ENCODE measurements around the gene ATRN.

Gene ATRN

GRCh38 chr20:3672547-3673171 lies 201.8 kb downstream of the ATRN start:
- H3K4me3 ChIP-seq (ENCODE audit: low read depth, low read length), result no peak overlapping the region

- H3K4me3 ChIP-seq (ENCODE audit: low read depth, low read length), result no peak overlapping the region
These were observed 202.6 kb downstream of the ATRN start for GRCh38 chr20:3673221-3674070.

- no peak overlapping the region for H3K4me3 ChIP-seq (ENCODE audit: low read depth, low read length)
These were observed 203.6 kb downstream of the ATRN start for GRCh38 chr20:3674447-3674846.

GRCh38 chr20:3674995-3675900 lies 204.4 kb downstream of the ATRN start:
- no peak overlapping the region for H3K4me3 ChIP-seq (ENCODE audit: low read depth, low read length)

- H3K4me3 ChIP-seq (ENCODE audit: low read depth, low read length), result no peak overlapping the region
These were observed 206.9 kb downstream of the ATRN start for GRCh38 chr20:3677733-3678132.

- H3K4me3 ChIP-seq (ENCODE audit: low read depth, low read length), result no peak overlapping the region
These were observed 207.4 kb downstream of the ATRN start for GRCh38 chr20:3678198-3678597.

- H3K4me3 ChIP-seq (ENCODE audit: low read depth, low read length), result no peak overlapping the region
These were observed 208.3 kb downstream of the ATRN start for GRCh38 chr20:3678856-3679720.

GRCh38 chr20:3679749-3680700 lies 209.2 kb downstream of the ATRN start:
- no peak overlapping the region for H3K4me3 ChIP-seq (ENCODE audit: low read depth, low read length)

GRCh38 chr20:3680701-3681351 lies 210.0 kb downstream of the ATRN start:
- H3K4me3 ChIP-seq (ENCODE audit: low read depth, low read length), result no peak overlapping the region

GRCh38 chr20:3681352-3681930 lies 210.6 kb downstream of the ATRN start:
- peak overlapping the region; percentile 51 for H3K4me3 ChIP-seq (ENCODE audit: low read depth, low read length)

- H3K4me3 ChIP-seq (ENCODE audit: low read depth, low read length), result peak within 1 kb of the TSS; percentile 51
These were observed 211.3 kb downstream of the ATRN start, which contains the start of gene ADAM33 for GRCh38 chr20:3681931-3682781. TSS of gene ADAM33 (minus strand) at chr20:3682010. CDS start at chr20:3682004, 6 bp downstream.

- no peak overlapping the region for H3K4me3 ChIP-seq (ENCODE audit: low read depth, low read length)
These were observed 214.5 kb downstream of the ATRN start for GRCh38 chr20:3685341-3685740.

- no peak overlapping the region for H3K4me3 ChIP-seq (ENCODE audit: low read depth, low read length)
These were observed 215.6 kb downstream of the ATRN start for GRCh38 chr20:3686421-3686820.

- no peak overlapping the region for H3K4me3 ChIP-seq (ENCODE audit: low read depth, low read length)
These were observed 216.1 kb downstream of the ATRN start for GRCh38 chr20:3686867-3687321.

GRCh38 chr20:3687655-3688054 lies 216.8 kb downstream of the ATRN start:
- H3K4me3 ChIP-seq (ENCODE audit: low read depth, low read length), result no peak overlapping the region

GRCh38 chr20:3689978-3690377 lies 219.2 kb downstream of the ATRN start:
- no peak overlapping the region for H3K4me3 ChIP-seq (ENCODE audit: low read depth, low read length)

- no peak overlapping the region for H3K4me3 ChIP-seq (ENCODE audit: low read depth, low read length)
These were observed 219.6 kb downstream of the ATRN start for GRCh38 chr20:3690413-3690812.

Data from iPS-11a (cell line).